K562 (cell line): ENCODE results near the gene TPSG1. TPM values are rescaled to one million over a fixed set of nuclear protein-coding genes. Genes with fewer than 3 reads are reported as not detected.
"Not testable (repeated sequence)": the region's sequence is repeated elsewhere in the genome, so short reads cannot be mapped to it uniquely, and the experiment has no call there.

Source experiments
- ATAC-seq: fragments of 200-7000 bp; cut with Tn5 transposase; 3 replicates; pipeline ENCODE4 v1.9.1; 2020; ENCODE audit warnings: moderate library complexity
- BruUV-seq: library from RNA; stranded (reverse); fragments of 400-500 nt; replicated peaks from 2 replicates; lab custom pipeline; 2021; lab: Mats Ljungman, UMichigan
- CTCF ChIA-PET: fragments of 300-600 bp; formaldehyde crosslinking; extraction: SDS; loops from one replicate; lab custom pipeline; 2021; ENCODE audit warnings: low intra/inter-chr PET ratio; lab: Yijun Ruan, JAX
- POLR2A ChIA-PET: fragments of 300-600, 350-650 bp; sonication (Branson Sonifier 250); formaldehyde crosslinking; extraction: SDS; loops from one replicate; lab custom pipeline; 2021; ENCODE audit warnings: antibody characterized with exemption, inconsistent platforms; lab: Yijun Ruan, JAX
- DNase-seq, 4 experiments: peaks; one replicate each; pipeline versions ENCODE4 v3.0.0 to v3.0.0-alpha.2; 2011 to 2018; ENCODE audit warnings: low spot score in 3 of 4, mixed read lengths in 3 of 4; ENCODE audit errors: extremely low read depth in 1 of 4
- FAIRE-seq: peaks from 2 replicates; lab custom pipeline; 2011; peaks lifted over from hg19 to GRCh38; lab: Jason Lieb, UNC
- H2AFZ ChIP-seq: 2 replicates; pipeline ENCODE4 v1.6.0; 2011; ENCODE audit warnings: low read depth, low read length, control low read depth, inconsistent platforms
- H3K27ac ChIP-seq: fragments of 200-600 bp; 3 replicates; pipeline ENCODE4 v1.8.0; 2011; ENCODE audit warnings: low read depth, mild to moderate bottlenecking, control low read depth, inconsistent platforms, low read length, moderate library complexity, mixed read lengths; ENCODE audit errors: extremely low read depth
- H3K27me3 ChIP-seq, 2 experiments: fragments of 300-600 bp in 1 of 2; 2 replicates in 1 of 2; 3 replicates in 1 of 2; pipeline versions ENCODE4 v1.6.0 to v1.8.0; 2011; ENCODE audit warnings: inconsistent platforms in 2 of 2, low read length in 2 of 2, mild to moderate bottlenecking in 1 of 2, mixed read lengths in 1 of 2, moderate library complexity in 1 of 2; ENCODE audit not compliant: control insufficient read depth in 2 of 2, insufficient read depth in 2 of 2
- H3K36me3 ChIP-seq: fragments of 300-600 bp; 3 replicates; pipeline ENCODE4 v1.8.0; 2011; ENCODE audit warnings: mild to moderate bottlenecking, low read length, inconsistent platforms; ENCODE audit not compliant: control insufficient read depth, insufficient read depth
- H3K4me1 ChIP-seq, 2 experiments: fragments of 200-600 bp in 1 of 2; replicated peaks in 1 of 2; 2 replicates in 1 of 2; 3 replicates in 1 of 2; pipeline versions ENCODE4 v1.5.1 to v1.8.0; 2011; ENCODE audit warnings: inconsistent platforms in 2 of 2, low read length in 2 of 2, mild to moderate bottlenecking in 1 of 2, mixed read lengths in 1 of 2, moderate library complexity in 1 of 2; ENCODE audit not compliant: control insufficient read depth in 2 of 2, insufficient read depth in 2 of 2
- H3K4me2 ChIP-seq: 2 replicates; pipeline ENCODE4 v1.6.1; 2011; ENCODE audit warnings: low read length, control low read depth, inconsistent platforms, mixed read lengths; ENCODE audit not compliant: insufficient read depth
- H3K4me3 ChIP-seq: fragments of 200-600 bp; sonication (generic), shearing (Covaris generic); 2 replicates; pipeline ENCODE4 v1.5.1; 2016; ENCODE audit warnings: control low read depth, inconsistent platforms
- H3K79me2 ChIP-seq: fragments of 200-600 bp; 3 replicates; pipeline ENCODE4 v1.8.0; 2011; ENCODE audit warnings: low read length, inconsistent platforms; ENCODE audit not compliant: control insufficient read depth, insufficient read depth
- H3K9ac ChIP-seq, 2 experiments: 2 replicates each; pipeline versions ENCODE4 v1.6.0 to v1.6.1; 2011; ENCODE audit warnings: low read depth in 2 of 2, low read length in 2 of 2, control low read depth in 1 of 2, inconsistent platforms in 1 of 2, mild to moderate bottlenecking in 1 of 2, mixed read lengths in 1 of 2; ENCODE audit not compliant: insufficient read depth in 1 of 2
- H3K9me1 ChIP-seq: one replicate; pipeline ENCODE4 v1.6.0; 2011; ENCODE audit warnings: inconsistent platforms, mild to moderate bottlenecking, low read length, moderate library complexity; ENCODE audit not compliant: control insufficient read depth, insufficient read depth
- H3K9me3 ChIP-seq: replicated peaks from 2 replicates; pipeline ENCODE4 v1.5.1; 2011; ENCODE audit warnings: low read depth, low read length, inconsistent platforms; ENCODE audit not compliant: control insufficient read depth, insufficient read depth
- H4K20me1 ChIP-seq: replicated peaks from 2 replicates; pipeline ENCODE4 v1.6.1; 2011; ENCODE audit warnings: low read length, inconsistent platforms, mixed read lengths; ENCODE audit not compliant: control insufficient read depth, insufficient read depth
- ASH1L ChIP-seq: fragments of 450-650 bp; IDR thresholded peaks from 2 replicates; pipeline ENCODE4 v1.6.1; 2018; ENCODE audit warnings: borderline replicate concordance, mild to moderate bottlenecking, low read depth; ENCODE audit not compliant: partially characterized antibody
- BRF2 ChIP-seq: IDR thresholded peaks from 3 replicates; pipeline ENCODE4 v1.6.1; 2011; ENCODE audit warnings: borderline replicate concordance, mild to moderate bottlenecking; ENCODE audit not compliant: insufficient read length, insufficient read depth
- C11orf30 ChIP-seq: fragments of 450-650 bp; IDR thresholded peaks from 2 replicates; pipeline ENCODE4 v1.6.1; 2016; ENCODE audit warnings: low read depth, mild to moderate bottlenecking
- MAFK ChIP-seq: IDR thresholded peaks from 2 replicates; pipeline ENCODE4 v1.6.1; 2011; ENCODE audit warnings: low read length, improper control_type of control experiment
- NR0B1 ChIP-seq: fragments of 450-650 bp; IDR thresholded peaks from one replicate; pipeline ENCODE4 v1.6.1; 2018; ENCODE audit warnings: mild to moderate bottlenecking, moderate library complexity; ENCODE audit not compliant: partially characterized antibody
- PTRF ChIP-seq: fragments of 450-650 bp; IDR thresholded peaks from 2 replicates; pipeline ENCODE4 v1.6.1; 2016; ENCODE audit warnings: mild to moderate bottlenecking, missing genetic modification characterization, missing compliant biosample characterization
- ZFP91 ChIP-seq: sonication (generic); formaldehyde crosslinking; IDR thresholded peaks from 2 replicates; pipeline ENCODE4 v1.8.0; 2022; ENCODE audit warnings: mild to moderate bottlenecking, missing genetic modification reagents
- ZNF121 ChIP-seq: sonication (generic); formaldehyde crosslinking; conservative IDR thresholded peaks from 2 replicates; pipeline ENCODE4 v1.8.0; 2022; ENCODE audit warnings: missing genetic modification reagents
- ZNF445 ChIP-seq: fragments of 250-450 bp; sonication (Bioruptor Pico); IDR thresholded peaks from 2 replicates; pipeline ENCODE4 v1.4.0; 2020; ENCODE audit warnings: low read depth, mild to moderate bottlenecking, moderate library complexity
- ZNF764 ChIP-seq: fragments of 250-450 bp; sonication (Bioruptor Pico); IDR thresholded peaks from 2 replicates; pipeline ENCODE4 v1.4.0; 2020; ENCODE audit warnings: low read depth, mild to moderate bottlenecking, moderate library complexity
- WGBS: fragments of 100-300 bp; shearing (Covaris generic); methylation state at CpG from one replicate; pipeline ENCODE4 v1.1.6; 2016; ENCODE audit warnings: low coverage, mixed read lengths; ENCODE audit not compliant: insufficient coverage; ENCODE audit errors: missing lambda C conversion rate; 5-methylcytosine and 5-hydroxymethylcytosine counted together
- in situ Hi-C: fragments of 300-500 bp; cut with MboI; formaldehyde crosslinking; loops from 4 replicates; pipeline ENCODE4 v1.15.0; 2018; ENCODE audit warnings: inconsistent platforms, mixed read lengths
- intact Hi-C: fragments of 100-400 bp; cut with micrococcal nuclease; formaldehyde crosslinking; loops from 2 replicates; pipeline ENCODE4 v1.14.2; 2022
- polyA plus RNA-seq, 8 experiments: library from polyadenylated mRNA; depleted of rRNA in 4 of 8; stranded (reverse) in 5 of 8; unstranded in 3 of 8; fragments of >200 nt; fragmentation: Nextera tagmentation in 2 of 8; fragmentation: Illumina TruSeq in 1 of 8; extraction: Ambion mirVana in 2 of 8; extraction: Trizol in 1 of 8; gene quantifications; 2 replicates each; pipeline versions ENCODE4 v1.2.1 to v1.2.3, GENCODE V29; 2011 to 2014; ENCODE audit warnings: inconsistent platforms in 1 of 8, missing spikeins in 1 of 8
- total RNA-seq, 7 experiments: library from RNA; depleted of rRNA in 6 of 7; stranded (reverse); fragments of >200 nt in 6 of 7; fragmentation: Illumina TruSeq in 2 of 7; extraction: Trizol in 2 of 7; gene quantifications; 2 replicates each; pipeline versions ENCODE4 v1.2.1 to v1.2.3, GENCODE V29; 2011 to 2021; ENCODE audit warnings: low replicate concordance in 1 of 7

The TPSG1 gene
- total and polyA plus RNA-seq, 9 of the 15 experiments (the other 6 are each of a cell fraction or from before 2014, with no cell fraction given), result not detected

- Histone ChIP-seq H2AFZ (peak overlapping the region; percentile 81; the same call in 1 of the 2 replicates), H3K4me1 (peaks cover 3 to 21% of the 10 kb centered on the region in 2 experiments; a peak in 3 of 5 replicates), H3K27me3 (peaks cover 2 to 12% of the 10 kb centered on the region in 2 experiments; a peak in 3 of 5 replicates)
- POLR2A ChIA-PET, result interaction anchor here (1.4 kb wide), 1 partner anchor 8 kb away, joined by 3 read pairs; no protein-coding TSS in a partner anchor
- H3K4me3 ChIP-seq, DNase-seq, ATAC-seq, H4K20me1 ChIP-seq, H3K79me2 ChIP-seq, in situ Hi-C loops, CTCF ChIA-PET, H3K9me3 ChIP-seq, H3K9ac ChIP-seq, BruUV-seq, H3K9me1 ChIP-seq, H3K36me3 ChIP-seq, H3K4me2 ChIP-seq, FAIRE-seq, H3K27ac ChIP-seq, intact Hi-C loops: not testable (repeated sequence)
- peak; percentile 91 for TF ChIP-seq ZNF121 (CRISPR knock-in tag)
- WGBS, result 66% methylated on average over 7 of the region's 7 CpGs
Observed at GRCh38 chr16:1269418-1269817, 44.4 kb upstream of the TPSG1 start.

- Histone ChIP-seq H3K27ac (no peak overlapping the region), H3K79me2 (no peaks in the 10 kb centered on the region), H3K36me3 (no peaks in the 10 kb centered on the region), H2AFZ (no peak overlapping the region), H3K4me1 (peaks cover 3 to 27% of the 10 kb centered on the region in 2 experiments; a peak in 3 of 5 replicates), H3K27me3 (peaks cover 10 to 34% of the 10 kb centered on the region in 2 experiments; a peak in 4 of 5 replicates), H3K4me2 (no peak overlapping the region), H3K4me3 (no peak overlapping the region), H3K9ac (no peak overlapping the region), H3K9me3 (peaks cover 7% of the 10 kb centered on the region; the same call in 1 of the 2 replicates), H3K9me1 (no peaks in the 10 kb centered on the region), H4K20me1 (no peaks in the 10 kb centered on the region)
- no TSS peak for BruUV-seq
- FAIRE-seq (no peak), DNase-seq (no peak), ATAC-seq (no peak)
- intact Hi-C loops, result no loop called here
- WGBS, result 2% methylated on average over 13 of the region's 19 CpGs
- POLR2A ChIA-PET, result no interaction called here
- in situ Hi-C loops, result no loop called here
- CTCF ChIA-PET, result no interaction called here
- TF ChIP-seq ZNF764 (no peak), ASH1L (no peak), ZNF445 (CRISPR knock-in tag) (no peak), ZFP91 (CRISPR knock-in tag) (no peak), C11orf30 (no peak), MAFK (no peak), BRF2 (no peak), NR0B1 (no peak), PTRF (tag) (no peak)
Observed at GRCh38 chr16:1265826-1266225, 40.8 kb upstream of the TPSG1 start.
